Smooth muscle cell (in vitro differentiated cells): ENCODE results near the gene C13orf46. TPM values are rescaled to one million over a fixed set of nuclear protein-coding genes. Genes with fewer than 3 reads are reported as not detected.

Source experiments
- DNase-seq: peaks from one replicate; lab custom pipeline; 2025; ENCODE audit not compliant: unreplicated experiment; lab: John Stamatoyannopoulos, UW
- H2AFZ ChIP-seq: fragments of 200-600 bp; sonication (generic); 2 replicates; pipeline ENCODE4 v1.6.0; 2016; ENCODE audit warnings: antibody characterized with exemption, low read depth, mild to moderate bottlenecking
- H3F3A ChIP-seq: fragments of 200-600 bp; sonication (generic); 2 replicates; pipeline ENCODE4 v1.6.0; 2017; ENCODE audit warnings: antibody characterized with exemption, low read depth
- H3K27ac ChIP-seq: fragments of 200-600 bp; sonication (generic); 2 replicates; pipeline ENCODE4 v1.5.1; 2016; ENCODE audit warnings: low read depth, mild to moderate bottlenecking
- H3K27me3 ChIP-seq: fragments of 200-600 bp; sonication (generic); 2 replicates; pipeline ENCODE4 v1.6.1; 2016; ENCODE audit warnings: low read depth, mild to moderate bottlenecking
- H3K36me3 ChIP-seq: fragments of 200-600 bp; sonication (generic); 2 replicates; pipeline ENCODE4 v1.5.1; 2016; ENCODE audit warnings: low read depth
- H3K4me1 ChIP-seq: fragments of 200-600 bp; sonication (generic); 2 replicates; pipeline ENCODE4 v1.5.1; 2016; ENCODE audit warnings: low read depth
- H3K4me2 ChIP-seq: fragments of 200-600 bp; sonication (generic); 2 replicates; pipeline ENCODE4 v1.6.0; 2016; ENCODE audit warnings: mild to moderate bottlenecking
- H3K4me3 ChIP-seq: fragments of 200-600 bp; sonication (generic); 2 replicates; pipeline ENCODE4 v1.5.1; 2016; ENCODE audit warnings: mild to moderate bottlenecking
- H3K79me2 ChIP-seq: fragments of 200-600 bp; sonication (generic); 2 replicates; pipeline ENCODE4 v1.6.0; 2016; ENCODE audit warnings: low read depth, mild to moderate bottlenecking
- H3K9ac ChIP-seq: fragments of 200-600 bp; sonication (generic); 2 replicates; pipeline ENCODE4 v1.6.0; 2016; ENCODE audit warnings: low read depth
- H3K9me3 ChIP-seq: fragments of 200-600 bp; sonication (generic); replicated peaks from 2 replicates; pipeline ENCODE4 v1.5.1; 2016; ENCODE audit warnings: low read depth
- H4K20me1 ChIP-seq: fragments of 200-600 bp; sonication (generic); 2 replicates; pipeline ENCODE4 v1.6.0; 2016; ENCODE audit warnings: low read depth
- CTCF ChIP-seq: fragments of 200-600 bp; sonication (generic); IDR thresholded peaks from 2 replicates; pipeline ENCODE4 v1.5.1; 2017; ENCODE audit warnings: borderline replicate concordance, mild to moderate bottlenecking, antibody characterized with exemption; ENCODE audit not compliant: insufficient read depth, poor library complexity, severe bottlenecking
- WGBS: methylation state at CpG from one replicate; pipeline ENCODE4 v1.1.7; 2016; ENCODE audit warnings: low lambda C conversion rate; 5-methylcytosine and 5-hydroxymethylcytosine counted together
- polyA plus RNA-seq: library from polyadenylated mRNA; unstranded; fragments of >200 nt; fragmentation: Nextera tagmentation; extraction: Ambion mirVana; gene quantifications from 2 replicates; pipeline ENCODE4 v1.2.1, GENCODE V29; 2016
- total RNA-seq: library from RNA; depleted of rRNA; stranded (reverse); fragments of >200 nt; gene quantifications from 2 replicates; pipeline ENCODE4 v1.2.3, GENCODE V29; 2014

The C13orf46 gene
- total and polyA plus RNA-seq, 2 experiments from 2014 or later: 0.26 to 5.8 TPM

- H3K9me3 ChIP-seq: no peaks in the 10 kb centered on the region
- H3K4me1 ChIP-seq: no peaks in the 10 kb centered on the region
- H3K36me3 ChIP-seq: no peaks in the 10 kb centered on the region
- H3K27ac ChIP-seq: peak overlapping the region; percentile 24
- no peak overlapping the region for H3K4me3 ChIP-seq
- no peaks in the 10 kb centered on the region for H3K79me2 ChIP-seq
- H2AFZ ChIP-seq: no peak overlapping the region
- no peaks in the 10 kb centered on the region for H3F3A ChIP-seq
- no peak for TF ChIP-seq CTCF
- H3K9ac ChIP-seq: no peak overlapping the region
- DNase-seq: no peak
- no peaks in the 10 kb centered on the region for H4K20me1 ChIP-seq
- no peak overlapping the region for H3K4me2 ChIP-seq
- WGBS: 78% methylated on average over 41 of the region's 41 CpGs
- H3K27me3 ChIP-seq: no peaks in the 10 kb centered on the region
Measured at GRCh38 chr13:114004420-114005205, 30.7 kb upstream of the C13orf46 start.

GRCh38 chr13:114002771-114003321, 29.0 kb upstream of the C13orf46 start:
- Histone ChIP-seq H2AFZ (no peak overlapping the region), H4K20me1 (no peaks in the 10 kb centered on the region), H3K9me3 (no peaks in the 10 kb centered on the region), H3K27ac (no peak overlapping the region), H3K4me3 (no peak overlapping the region), H3F3A (no peaks in the 10 kb centered on the region), H3K4me1 (no peaks in the 10 kb centered on the region), H3K27me3 (no peaks in the 10 kb centered on the region), H3K79me2 (no peaks in the 10 kb centered on the region), H3K9ac (no peak overlapping the region), H3K4me2 (no peak overlapping the region), H3K36me3 (no peaks in the 10 kb centered on the region)
- no peak for TF ChIP-seq CTCF
- 94% methylated on average over 24 of the region's 24 CpGs for WGBS
- DNase-seq: no peak

DNA sequence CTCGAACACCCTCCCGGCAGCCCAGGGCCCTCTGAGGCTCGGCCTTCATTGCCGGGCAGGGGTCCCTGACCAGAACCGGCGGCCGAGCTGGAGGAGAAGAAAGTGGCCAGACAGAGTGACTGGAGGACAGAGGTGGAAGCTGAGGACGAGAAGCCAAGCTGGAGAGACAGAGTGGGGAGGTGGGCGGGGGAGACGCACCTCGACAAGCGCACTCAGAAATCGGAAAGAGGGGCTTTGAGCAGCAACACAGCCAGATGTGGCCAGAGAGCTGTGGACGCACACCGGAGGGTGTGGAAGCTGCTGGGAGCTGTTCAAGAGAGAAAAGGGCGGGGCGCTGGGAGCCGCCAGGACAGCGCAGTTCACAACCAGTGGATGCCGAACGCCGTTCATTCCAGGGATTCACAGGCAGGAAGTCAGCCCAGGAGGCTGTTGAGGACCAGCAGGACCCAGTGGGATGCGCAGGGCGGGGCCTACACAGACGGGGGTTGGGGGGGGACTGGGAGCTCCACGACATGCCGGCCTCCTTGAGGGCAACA, 28.2 kb upstream of the C13orf46 start:
- TF ChIP-seq CTCF: no peak
- H3K36me3 ChIP-seq: no peaks in the 10 kb centered on the region
- 91% methylated on average over 20 of the region's 27 CpGs for WGBS
- H3K4me2 ChIP-seq: no peak overlapping the region
- H3K4me3 ChIP-seq: no peak overlapping the region
- no peak overlapping the region for H3K9ac ChIP-seq
- no peak overlapping the region for H2AFZ ChIP-seq
- no peaks in the 10 kb centered on the region for H3K27me3 ChIP-seq
- no peaks in the 10 kb centered on the region for H3F3A ChIP-seq
- no peaks in the 10 kb centered on the region for H4K20me1 ChIP-seq
- H3K27ac ChIP-seq: no peak overlapping the region
- DNase-seq: no peak
- H3K9me3 ChIP-seq: no peaks in the 10 kb centered on the region
- no peaks in the 10 kb centered on the region for H3K79me2 ChIP-seq
- H3K4me1 ChIP-seq: no peaks in the 10 kb centered on the region
